Activated CD8-positive, alpha-beta memory T cell treated with anti-CD3 and anti-CD28 coated beads, Interleukin-2, amount 10 ng/mL, durations not matched to agents 7 days and 5 days (primary cell): ENCODE results near the gene TXLNB. TPM values are rescaled to one million over a fixed set of nuclear protein-coding genes. Genes with fewer than 3 reads are reported as not detected.
A peak's percentile ranks its signal among the peaks of the same experiment; 100 is the strongest.
"Not testable (repeated sequence)": the region's sequence is repeated elsewhere in the genome, so short reads cannot be mapped to it uniquely, and the experiment has no call there.

Experiments
- ATAC-seq: fragments of 150-1000 bp; cut with Tn5 transposase; one replicate; pipeline ENCODE4 v1.10.0; 2021; ENCODE audit warnings: moderate library complexity
- CTCF ChIA-PET: fragments of 350-600 bp; sonication (Branson Sonifier 250); formaldehyde crosslinking; loops from one replicate; lab custom pipeline; 2021; ENCODE audit warnings: antibody characterized with exemption; lab: Charles Lee
- DNase-seq: peaks from one replicate; pipeline ENCODE4 v3.0.0-alpha.2; 2020
- H3K27ac Mint-ChIP-seq: one replicate; pipeline ENCODE4 v1.8.0; 2021; ENCODE audit warnings: mild to moderate bottlenecking, mixed read lengths
- H3K27me3 Mint-ChIP-seq: one replicate; pipeline ENCODE4 v1.8.0; 2021; ENCODE audit warnings: mixed read lengths
- H3K36me3 Mint-ChIP-seq: one replicate; pipeline ENCODE4 v1.8.0; 2021; ENCODE audit warnings: mild to moderate bottlenecking, mixed read lengths
- H3K4me1 Mint-ChIP-seq: one replicate; pipeline ENCODE4 v1.8.0; 2021; ENCODE audit warnings: mixed read lengths
- H3K4me3 Mint-ChIP-seq: one replicate; pipeline ENCODE4 v1.8.0; 2021; ENCODE audit warnings: mild to moderate bottlenecking, moderate library complexity, mixed read lengths
- H3K9me3 Mint-ChIP-seq: one replicate; pipeline ENCODE4 v1.8.0; 2022; ENCODE audit warnings: low read depth, mixed read lengths
- total RNA-seq, 2 experiments: library from RNA; stranded (reverse); gene quantifications; one replicate each; pipeline ENCODE4 v1.2.3, GENCODE V29; 2021

The TXLNB gene
- total RNA-seq, 2 experiments from 2014 or later, result 0.23 to 0.38 TPM

- Mint-ChIP-seq H3K9me3 (no peaks in the 10 kb centered on the region), H3K27me3 (no peaks in the 10 kb centered on the region), H3K36me3 (peaks cover 3% of the 10 kb centered on the region), H3K4me1 (no peaks in the 10 kb centered on the region), H3K27ac (no peak overlapping the region), H3K4me3 (no peak overlapping the region)
- DNase-seq (no peak), ATAC-seq (no peak)
- CTCF ChIA-PET, result interaction anchor here (0.7 kb wide), 1 partner anchor 16 kb away, joined by 3 read pairs; no protein-coding TSS in a partner anchor
Observed at GRCh38 chr6:139303185-139303584, 11.4 kb upstream of the TXLNB start.

DNA sequence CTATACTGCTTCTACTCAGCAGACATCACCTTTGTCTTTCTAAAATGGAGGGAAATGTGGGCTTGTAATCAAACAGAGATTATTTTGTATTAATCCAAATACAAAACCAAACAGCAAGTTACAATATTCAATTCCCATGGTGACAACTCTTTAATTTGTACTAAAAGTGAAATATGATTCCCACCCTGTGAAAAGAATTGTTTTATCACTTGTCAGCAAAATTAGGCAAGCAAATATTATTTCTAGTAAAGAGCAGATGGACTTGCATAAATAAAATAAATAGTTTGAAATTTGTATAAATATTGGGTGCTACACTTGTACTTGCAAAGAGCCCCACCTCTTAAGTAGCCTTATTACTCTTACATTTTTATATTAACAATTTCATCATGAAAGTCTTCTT, 6.1 kb upstream of the TXLNB start:
- no peak for ATAC-seq
- CTCF ChIA-PET, result no interaction called here
- no peak for DNase-seq
- peaks cover 7% of the 10 kb centered on the region for H3K36me3 Mint-ChIP-seq
- no peak overlapping the region for H3K27ac Mint-ChIP-seq
- H3K4me1 Mint-ChIP-seq, result peaks cover 11% of the 10 kb centered on the region
- no peak overlapping the region for H3K4me3 Mint-ChIP-seq
- H3K27me3 Mint-ChIP-seq, result no peaks in the 10 kb centered on the region
- peaks cover 2% of the 10 kb centered on the region for H3K9me3 Mint-ChIP-seq

DNA sequence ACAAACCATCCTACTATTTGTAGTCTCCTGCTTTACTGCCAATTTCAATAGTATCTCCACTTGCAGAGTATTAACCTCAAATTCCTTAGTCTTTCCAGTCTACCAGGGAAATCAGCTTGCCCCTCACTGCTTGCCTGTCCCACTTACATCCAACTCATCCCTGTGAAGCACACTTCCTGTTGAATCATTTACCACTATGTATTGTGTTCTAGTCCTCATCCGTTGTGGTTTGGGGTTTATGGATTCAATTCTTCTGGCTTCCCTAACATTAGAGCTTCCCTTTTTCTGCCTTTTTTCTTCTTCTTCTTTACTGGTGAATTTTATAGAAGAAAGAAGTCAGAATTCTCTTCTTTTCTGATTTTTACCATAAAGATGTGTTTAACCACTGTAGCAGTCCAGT, 5.1 kb upstream of the TXLNB start:
- ATAC-seq, result no peak
- Mint-ChIP-seq H3K27ac (no peak overlapping the region), H3K36me3 (peaks cover 7% of the 10 kb centered on the region), H3K9me3 (peaks cover 2% of the 10 kb centered on the region), H3K4me3 (no peak overlapping the region), H3K4me1 (peaks cover 20% of the 10 kb centered on the region), H3K27me3 (no peaks in the 10 kb centered on the region)
- no peak for DNase-seq
- CTCF ChIA-PET, result no interaction called here

- H3K4me3 Mint-ChIP-seq, result no peak overlapping the region
- peaks cover 28% of the 10 kb centered on the region for H3K4me1 Mint-ChIP-seq
- peaks cover 9% of the 10 kb centered on the region for H3K36me3 Mint-ChIP-seq
- DNase-seq, result no peak
- H3K27me3 Mint-ChIP-seq, result no peaks in the 10 kb centered on the region
- H3K9me3 Mint-ChIP-seq, result peaks cover 2% of the 10 kb centered on the region
- H3K27ac Mint-ChIP-seq, result no peak overlapping the region
- no peak for ATAC-seq
- CTCF ChIA-PET, result no interaction called here
Observed at GRCh38 chr6:139295901-139296300, 4.1 kb upstream of the TXLNB start.

DNA sequence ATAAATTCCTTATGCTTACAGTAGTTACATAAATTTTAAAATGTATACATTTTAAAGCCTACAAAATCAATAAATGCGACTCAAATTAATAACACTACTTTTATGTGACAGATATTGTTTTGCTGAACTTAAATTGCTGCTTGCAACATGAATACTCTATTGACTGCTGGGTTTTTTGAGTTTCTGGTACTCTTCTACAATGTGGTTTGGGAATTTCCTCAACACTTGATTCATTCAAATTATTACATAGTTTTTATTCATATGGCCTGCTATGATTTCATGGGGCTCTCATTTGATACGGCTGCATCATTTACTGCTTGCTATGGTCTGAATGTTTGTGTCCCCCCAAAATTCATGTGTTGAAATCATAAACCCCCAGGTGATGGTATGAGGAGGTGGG, 2.3 kb upstream of the TXLNB start:
- ATAC-seq (no peak), DNase-seq (no peak)
- Mint-ChIP-seq H3K9me3 (peaks cover 2% of the 10 kb centered on the region), H3K4me3 (no peak overlapping the region), H3K27ac (no peak overlapping the region), H3K27me3 (no peaks in the 10 kb centered on the region), H3K4me1 (peaks cover 37% of the 10 kb centered on the region), H3K36me3 (peaks cover 9% of the 10 kb centered on the region)
- CTCF ChIA-PET, result no interaction called here

DNA sequence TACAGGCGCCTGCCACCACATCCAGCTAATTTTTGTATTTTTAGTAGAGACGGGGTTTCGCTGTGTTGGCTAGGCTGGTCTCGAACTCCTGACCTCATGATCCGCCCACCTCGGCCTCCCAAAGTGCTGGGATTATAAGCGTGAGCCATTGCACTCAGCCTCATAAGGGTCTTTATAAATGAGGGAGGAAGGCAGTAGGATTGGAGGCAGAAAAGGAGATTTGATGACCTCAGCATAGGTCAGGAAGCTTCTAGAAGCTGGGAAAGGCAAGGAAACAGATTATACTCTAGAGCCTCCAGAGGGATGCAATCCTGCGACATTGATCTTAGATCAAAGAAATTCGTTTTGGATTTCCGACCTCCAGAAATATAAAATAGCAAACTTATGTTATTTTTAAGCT, 1.4 kb upstream of the TXLNB start:
- ATAC-seq, H3K36me3 Mint-ChIP-seq, H3K9me3 Mint-ChIP-seq, DNase-seq, H3K27me3 Mint-ChIP-seq, H3K4me3 Mint-ChIP-seq, H3K27ac Mint-ChIP-seq: not testable (repeated sequence)
- CTCF ChIA-PET, result interaction anchor here (2.6 kb wide), 1 partner anchor 31 kb away, joined by 14 read pairs; no protein-coding TSS in a partner anchor
- H3K4me1 Mint-ChIP-seq, result peaks cover 37% of the 10 kb centered on the region

DNA sequence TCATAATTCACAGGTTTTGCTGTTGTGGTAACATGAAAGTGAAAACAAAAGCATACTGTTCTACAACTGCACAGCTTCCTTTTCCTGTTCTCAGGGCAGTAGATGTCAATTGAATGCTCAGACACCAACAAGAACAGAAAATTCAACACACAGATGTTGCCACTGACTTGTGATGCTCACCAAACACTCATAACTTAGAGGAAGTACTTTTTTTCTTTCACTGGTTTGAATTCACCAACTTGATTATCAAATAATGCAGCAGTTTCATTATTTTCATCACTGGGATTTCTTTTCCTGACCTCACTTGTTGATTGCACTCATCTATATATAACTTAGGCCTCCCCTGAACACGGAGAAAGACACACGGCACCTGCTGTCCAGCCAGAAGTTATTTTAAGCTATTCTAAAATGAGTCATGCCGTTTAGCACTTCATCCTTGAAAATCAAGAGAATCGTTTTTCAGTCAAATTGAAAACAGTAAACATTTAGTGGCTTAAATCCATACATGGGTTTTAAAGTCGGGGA, 949 bp downstream of the TXLNB start:
- peak overlapping the region; percentile 77 for H3K4me3 Mint-ChIP-seq
- peak; percentile 79 for ATAC-seq
- peak overlapping the region; percentile 99 for H3K27ac Mint-ChIP-seq
- DNase-seq, result peak; percentile 59
- H3K9me3 Mint-ChIP-seq, result no peaks in the 10 kb centered on the region
- CTCF ChIA-PET, result interaction anchor here (0.6 to 3.7 kb wide), 9 partner anchors 32 to 166 kb away, joined by 3 to 25 read pairs (median 6); partner anchors contain the start of gene CITED2
- H3K36me3 Mint-ChIP-seq, result peaks cover 6% of the 10 kb centered on the region
- no peaks in the 10 kb centered on the region for H3K27me3 Mint-ChIP-seq
- H3K4me1 Mint-ChIP-seq, result peaks cover 33% of the 10 kb centered on the region

DNA sequence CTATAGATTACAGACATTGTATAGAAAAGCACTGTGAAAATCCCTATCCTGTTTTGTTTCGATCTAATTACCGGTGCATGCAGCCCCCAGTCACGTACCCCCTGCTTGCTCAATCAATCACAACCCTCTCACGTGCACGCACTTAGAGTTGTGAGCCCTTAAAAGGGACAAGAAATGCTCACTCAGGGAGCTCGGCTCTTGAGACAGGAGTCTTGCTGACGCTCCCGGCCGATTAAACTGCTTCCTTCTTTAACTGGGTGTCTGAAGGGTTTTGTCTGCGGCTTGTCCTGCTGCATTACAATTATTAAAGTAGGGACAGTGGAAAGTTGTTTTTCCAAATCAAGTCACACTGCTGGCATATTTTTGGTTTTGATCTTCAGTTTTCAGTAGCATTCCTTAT, 2.6 kb downstream of the TXLNB start:
- CTCF ChIA-PET, result interaction anchor here (1.0 to 3.7 kb wide), 3 partner anchors 39 to 75 kb away, joined by 3 to 25 read pairs (median 10); no protein-coding TSS in a partner anchor
- peaks cover 31% of the 10 kb centered on the region for H3K4me1 Mint-ChIP-seq

GRCh38 chr6:139288496-139289040, 3.2 kb downstream of the TXLNB start:
- Mint-ChIP-seq H3K36me3 (peaks cover 6% of the 10 kb centered on the region), H3K27me3 (no peaks in the 10 kb centered on the region), H3K4me1 (peaks cover 28% of the 10 kb centered on the region), H3K9me3 (no peaks in the 10 kb centered on the region), H3K4me3 (no peak overlapping the region), H3K27ac (no peak overlapping the region)
- DNase-seq (no peak), ATAC-seq (no peak)
- CTCF ChIA-PET, result interaction anchor here (1.0 kb wide), 1 partner anchor 76 kb away, joined by 3 read pairs; no protein-coding TSS in a partner anchor

More for the DNA sequence above, 2.6 kb downstream of the TXLNB start:
- DNase-seq, result no peak
- H3K9me3 Mint-ChIP-seq, result no peaks in the 10 kb centered on the region
- H3K36me3 Mint-ChIP-seq, result peaks cover 5% of the 10 kb centered on the region
- no peak overlapping the region for H3K4me3 Mint-ChIP-seq
- no peak overlapping the region for H3K27ac Mint-ChIP-seq
- no peaks in the 10 kb centered on the region for H3K27me3 Mint-ChIP-seq
- no peak for ATAC-seq

- DNase-seq, result no peak
- Mint-ChIP-seq H3K9me3 (no peaks in the 10 kb centered on the region), H3K27me3 (no peaks in the 10 kb centered on the region), H3K36me3 (peaks cover 6% of the 10 kb centered on the region), H3K4me3 (no peak overlapping the region), H3K4me1 (peaks cover 27% of the 10 kb centered on the region), H3K27ac (no peak overlapping the region)
- no peak for ATAC-seq
- CTCF ChIA-PET, result no interaction called here
Observed at GRCh38 chr6:139287868-139288267, 3.9 kb downstream of the TXLNB start.

DNA sequence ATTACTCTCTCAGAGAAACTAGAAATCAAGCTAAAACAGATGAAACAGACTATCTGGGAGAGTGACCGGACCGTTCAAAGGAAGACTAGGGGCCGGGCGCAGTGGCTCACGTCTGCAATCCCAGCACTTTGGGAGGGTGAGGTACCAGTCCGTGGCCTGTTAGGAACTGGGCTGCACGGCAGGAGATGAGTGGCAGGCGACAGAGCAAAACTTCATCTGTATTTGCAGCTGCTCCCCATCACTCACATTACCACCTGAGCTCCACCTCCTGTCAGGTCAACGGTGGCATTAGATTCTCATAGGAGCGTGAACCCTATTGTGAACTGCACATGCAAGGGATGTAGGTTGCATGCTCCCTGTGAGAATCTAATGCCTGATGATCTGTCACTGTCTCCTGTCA, 5.4 kb downstream of the TXLNB start:
- CTCF ChIA-PET, DNase-seq, ATAC-seq, H3K36me3 Mint-ChIP-seq, H3K4me3 Mint-ChIP-seq, H3K27ac Mint-ChIP-seq, H3K27me3 Mint-ChIP-seq, H3K9me3 Mint-ChIP-seq: not testable (repeated sequence)
- H3K4me1 Mint-ChIP-seq, result peaks cover 18% of the 10 kb centered on the region

DNA sequence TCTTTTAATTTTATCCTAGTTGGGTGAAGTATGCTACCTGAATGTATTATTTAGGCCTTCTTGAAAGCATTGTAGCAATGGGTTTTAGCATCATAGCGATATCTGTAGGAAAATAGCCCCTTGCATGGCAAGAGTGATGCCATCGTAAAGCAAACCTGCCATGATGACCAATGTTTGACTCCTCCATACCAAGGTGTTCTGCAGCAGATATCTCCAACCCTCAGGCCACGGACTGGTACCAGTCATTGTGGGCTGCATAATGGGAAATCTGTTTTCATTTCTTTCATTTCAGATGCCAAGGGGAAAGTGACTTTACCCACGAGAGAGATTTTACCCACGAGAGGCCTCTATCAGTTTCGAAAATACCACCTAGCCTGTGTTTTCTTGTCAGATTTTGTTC, 6.2 kb downstream of the TXLNB start:
- Mint-ChIP-seq H3K36me3 (peaks cover 4% of the 10 kb centered on the region), H3K27me3 (no peaks in the 10 kb centered on the region), H3K4me1 (peaks cover 16% of the 10 kb centered on the region), H3K27ac (no peak overlapping the region), H3K4me3 (no peak overlapping the region), H3K9me3 (no peaks in the 10 kb centered on the region)
- ATAC-seq (no peak), DNase-seq (no peak)
- CTCF ChIA-PET, result no interaction called here

DNA sequence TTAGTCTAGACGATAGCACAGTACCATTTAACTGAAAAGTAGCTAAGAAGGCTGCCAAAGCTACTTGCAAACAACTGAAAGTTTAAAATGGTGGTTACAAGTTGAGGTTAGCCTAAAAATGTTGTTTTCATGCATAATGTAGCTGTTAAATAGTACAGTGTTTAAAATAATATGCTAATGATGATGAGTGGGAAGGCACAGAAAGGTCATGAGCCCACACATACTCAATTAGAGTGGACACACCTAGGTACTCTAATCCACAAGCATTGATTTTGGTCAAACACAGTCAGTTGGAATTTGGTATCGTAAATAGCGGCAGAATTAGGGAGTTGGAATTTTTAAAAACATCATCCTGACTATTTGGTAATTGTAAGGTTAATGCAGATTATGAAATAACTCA, 7.0 kb downstream of the TXLNB start:
- Mint-ChIP-seq H3K27ac (no peak overlapping the region), H3K36me3 (peaks cover 4% of the 10 kb centered on the region), H3K4me1 (peaks cover 16% of the 10 kb centered on the region), H3K4me3 (no peak overlapping the region), H3K27me3 (no peaks in the 10 kb centered on the region), H3K9me3 (no peaks in the 10 kb centered on the region)
- CTCF ChIA-PET, result no interaction called here
- no peak for ATAC-seq
- no peak for DNase-seq

DNA sequence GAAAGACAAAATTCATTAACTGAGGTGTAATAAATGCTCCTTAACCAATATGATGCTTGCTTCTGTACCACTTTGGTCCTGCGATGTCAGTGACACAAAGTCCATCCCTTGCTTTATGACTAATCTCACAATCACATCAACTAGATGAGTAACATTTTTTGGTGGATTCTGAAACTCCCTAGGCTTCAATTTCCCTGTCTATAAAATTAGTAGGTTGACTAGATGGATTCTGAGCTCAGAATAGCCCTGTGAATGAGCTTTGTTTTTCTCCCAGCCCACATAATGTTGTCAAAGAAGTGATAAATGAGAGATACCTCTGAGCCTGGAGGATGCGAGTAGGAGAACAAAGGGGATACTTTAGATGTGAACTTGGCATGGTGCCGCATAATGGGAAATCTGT, 9.1 kb downstream of the TXLNB start:
- ATAC-seq, result no peak
- CTCF ChIA-PET, result interaction anchor here (0.6 to 1.0 kb wide), 2 partner anchors 9 to 45 kb away, joined by 3 to 4 read pairs; partner anchors contain the start of gene TXLNB

More for the DNA sequence above, 9.1 kb downstream of the TXLNB start:
- H3K27ac Mint-ChIP-seq, result no peak overlapping the region
- no peaks in the 10 kb centered on the region for H3K9me3 Mint-ChIP-seq
- peaks cover 1% of the 10 kb centered on the region for H3K36me3 Mint-ChIP-seq
- H3K4me3 Mint-ChIP-seq, result no peak overlapping the region
- peaks cover 26% of the 10 kb centered on the region for H3K4me1 Mint-ChIP-seq
- no peak for DNase-seq
- no peaks in the 10 kb centered on the region for H3K27me3 Mint-ChIP-seq
